Aorta (tissue), 5 donors: ENCODE measurements around the gene TCF4. TPM values are rescaled to one million over a fixed set of nuclear protein-coding genes. Genes with fewer than 3 reads are reported as not detected.
A peak's percentile ranks its signal among the peaks of the same experiment; 100 is the strongest.

Source experiments
- ATAC-seq: fragments of 200-7000 bp; cut with Tn5 transposase; one replicate; pipeline ENCODE4 v1.9.1; 2022; ENCODE audit warnings: moderate library complexity; ENCODE audit not compliant: low FRiP score
- DNase-seq, 2 donors: peaks; one replicate each; pipeline ENCODE4 v3.0.0-alpha.2; 2020
- H3K27ac ChIP-seq, 2 donors: one replicate each; pipeline ENCODE4 v1.5.1; 2013; ENCODE audit warnings: low read length in 2 of 2, mild to moderate bottlenecking in 2 of 2, moderate library complexity in 2 of 2, control low read depth in 1 of 2, inconsistent platforms in 1 of 2, low read depth in 1 of 2
- H3K27me3 ChIP-seq, 2 donors: one replicate each; pipeline ENCODE4 v1.6.1; 2013; ENCODE audit warnings: control low read depth in 1 of 2, low read length in 1 of 2, mild to moderate bottlenecking in 1 of 2, moderate library complexity in 1 of 2; ENCODE audit not compliant: insufficient read depth in 2 of 2, control insufficient read depth in 1 of 2
- H3K36me3 ChIP-seq, 2 donors: one replicate each; pipeline ENCODE4 v1.6.1; 2013; ENCODE audit warnings: control low read depth in 1 of 2, low read length in 1 of 2, mild to moderate bottlenecking in 1 of 2; ENCODE audit not compliant: insufficient read depth in 2 of 2, control insufficient read depth in 1 of 2
- H3K4me1 ChIP-seq, 2 donors: one replicate each; pipeline ENCODE4 v1.6.1; 2013; ENCODE audit warnings: low read length in 2 of 2, control low read depth in 1 of 2, mild to moderate bottlenecking in 1 of 2, moderate library complexity in 1 of 2; ENCODE audit not compliant: insufficient read depth in 2 of 2, control insufficient read depth in 1 of 2
- H3K4me3 ChIP-seq, 2 donors: one replicate each; pipeline ENCODE4 v1.5.1; 2013; ENCODE audit warnings: low read length in 2 of 2, control low read depth in 1 of 2, mild to moderate bottlenecking in 1 of 2
- H3K9me3 ChIP-seq: one replicate; pipeline ENCODE4 v1.6.1; 2013; ENCODE audit warnings: mild to moderate bottlenecking, low read length; ENCODE audit not compliant: control insufficient read depth
- WGBS, 2 donors: extraction: QIAGEN DNeasy Blood & Tissue Kit; methylation state at CpG; one replicate each; pipeline ENCODE4 v1.1.7; 2013; 5-methylcytosine and 5-hydroxymethylcytosine counted together
- intact Hi-C, 2 donors: fragments of 100-400 bp; cut with DNase I; formaldehyde crosslinking; loops; one replicate each; pipeline versions ENCODE4 v1.14.2 to v1.15.0; 2022
- polyA plus RNA-seq, 2 donors: library from polyadenylated mRNA; stranded (reverse); fragments of 200-250 nt; gene quantifications; one replicate each; pipeline ENCODE4 v1.2.3, GENCODE V29; 2013
- total RNA-seq, 2 donors: library from RNA; stranded (reverse); fragmentation: NEBNext Ultra II Directional; extraction: Animal tissue kit (Norgen Biotek cat#: 25700); gene quantifications; one replicate each; pipeline ENCODE4 v1.2.1, GENCODE V29; 2021
- donor health status: healthy with polysubstance abuse.
- donor health status: Bipolar disorder and iron deficiency.
- donor health status: DM: no; HTN: no; CAD: no.
- donor health status: DM: no; HTN: no; CAD: no.
- donor health status: DM: yes; HTN: yes; CAD: no.

The TCF4 gene
- total and polyA plus RNA-seq, 4 donors, result 11.8 to 297 (median 75.0) TPM

DNA sequence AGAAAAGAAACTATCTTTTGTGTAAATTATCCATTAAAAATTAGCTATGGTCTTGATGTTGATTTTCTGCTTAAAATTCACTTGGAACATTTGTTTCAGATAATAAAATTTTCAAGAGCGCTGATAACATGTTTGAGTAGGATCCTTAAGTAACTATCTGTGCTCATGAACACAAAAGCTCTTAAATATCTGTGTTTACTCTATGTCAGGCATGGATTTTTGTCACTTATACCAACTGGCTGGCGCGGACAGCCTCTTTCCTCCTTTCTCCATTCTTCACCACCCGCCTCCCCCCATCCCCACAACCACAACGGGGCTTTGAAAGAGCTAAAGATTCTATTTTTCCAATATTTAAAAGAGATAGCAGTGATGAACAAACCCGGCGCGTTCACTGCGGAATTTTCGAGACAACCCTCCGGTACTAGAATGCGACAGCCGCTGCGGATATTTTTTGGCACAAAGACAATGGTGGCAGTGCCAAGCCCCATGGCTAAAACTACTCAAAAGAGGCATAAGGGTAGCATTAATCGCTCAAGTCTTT, 181.5 kb downstream of the TCF4 start:
- Histone ChIP-seq H3K9me3 (no peaks in the 10 kb centered on the region), H3K36me3 (no peaks in the 10 kb centered on the region), H3K27me3 (no peaks in the 10 kb centered on the region), H3K4me1 (no peaks in the 10 kb centered on the region), H3K27ac (no peak overlapping the region), H3K4me3 (peak overlapping the region in 1 of 2 donors; percentile 24)
- intact Hi-C loops, result loop anchor here (5.0 kb wide), 2 partner anchors 169 to 181 kb away; partner anchors contain the start of gene TCF4 (in 1 of the 2)
- DNase-seq (no peak), ATAC-seq (no peak)
- WGBS, 2 donors, result 84 to 86% methylated on average over 15 of the region's 15 CpGs

DNA sequence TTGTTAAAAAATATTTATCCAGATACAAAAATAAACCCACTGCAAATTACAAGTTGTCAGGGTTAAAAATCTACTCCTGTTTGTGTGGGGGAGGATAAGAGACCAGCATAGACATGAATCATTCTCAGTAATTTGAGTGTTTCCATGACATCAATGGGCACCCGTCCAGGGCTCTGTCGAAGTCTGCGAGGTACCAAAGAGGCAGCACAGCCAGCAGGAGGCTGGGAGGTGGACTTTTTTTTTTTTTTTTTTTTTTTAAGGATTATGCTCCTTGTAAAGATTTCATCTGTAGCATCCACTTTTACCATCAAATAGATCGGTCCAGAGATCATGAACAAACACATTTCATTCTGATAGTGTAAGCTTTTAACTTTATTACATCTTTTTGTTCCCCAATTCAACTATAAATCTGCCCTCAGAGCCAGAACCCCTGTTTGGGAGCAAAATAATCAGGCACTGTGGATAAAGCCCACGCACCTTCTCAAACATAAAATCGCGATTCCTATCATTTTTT, 182.0 kb downstream of the TCF4 start:
- H3K27ac ChIP-seq, result peak overlapping the region in 1 of 2 donors; percentile 48
- no peaks in the 10 kb centered on the region for H3K27me3 ChIP-seq
- H3K4me3 ChIP-seq, result no peak overlapping the region
- H3K9me3 ChIP-seq, result no peaks in the 10 kb centered on the region
- intact Hi-C loops, result loop anchor here (5.0 kb wide), 2 partner anchors 169 to 181 kb away; partner anchors contain the start of gene TCF4 (in 1 of the 2)
- no peaks in the 10 kb centered on the region for H3K4me1 ChIP-seq
- WGBS, 2 donors, result 22 to 29% methylated on average over 7 of the region's 7 CpGs
- peak; percentile 91 for DNase-seq
- H3K36me3 ChIP-seq, result no peaks in the 10 kb centered on the region
- ATAC-seq, result peak; percentile 68

DNA sequence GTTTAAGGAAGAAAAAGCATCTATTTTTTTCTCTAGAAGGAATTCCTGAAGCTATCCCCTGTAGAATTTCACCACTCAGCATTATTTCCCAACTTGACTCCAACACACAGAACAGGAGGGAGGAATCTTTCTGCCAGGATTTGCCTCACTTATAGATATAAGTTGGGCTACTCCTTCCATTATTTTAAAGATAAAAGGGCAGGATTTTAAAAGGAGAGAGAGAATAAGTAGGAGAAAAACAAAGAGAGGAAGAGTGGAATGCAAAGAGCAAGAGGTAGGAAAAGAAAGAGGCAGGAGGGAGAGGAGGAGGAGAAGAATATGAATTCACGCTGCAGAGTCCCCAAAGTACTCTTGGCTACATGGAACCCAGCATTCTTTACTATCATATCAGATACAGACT, 182.5 kb downstream of the TCF4 start:
- intact Hi-C loops, result loop anchor here (5.0 kb wide), 2 partner anchors 168 to 182 kb away; partner anchors contain the start of gene TCF4 (in 1 of the 2)
- ATAC-seq (no peak), DNase-seq (no peak)
- 12 to 15% methylated on average over 1 of the region's 1 CpG for WGBS, 2 donors
- H3K4me3 ChIP-seq, result peak overlapping the region in 1 of 2 donors; percentile 10
- peak overlapping the region in 1 of 2 donors; percentile 48 for H3K27ac ChIP-seq
- no peaks in the 10 kb centered on the region for H3K36me3 ChIP-seq
- H3K27me3 ChIP-seq, result no peaks in the 10 kb centered on the region
- H3K4me1 ChIP-seq, result peaks cover 0 to 3% of the 10 kb centered on the region in 2 donors
- no peaks in the 10 kb centered on the region for H3K9me3 ChIP-seq

- Histone ChIP-seq H3K27ac (peak overlapping the region in 1 of 2 donors; percentile 51), H3K4me1 (peaks cover 0 to 3% of the 10 kb centered on the region in 2 donors), H3K4me3 (no peak overlapping the region), H3K36me3 (no peaks in the 10 kb centered on the region), H3K9me3 (no peaks in the 10 kb centered on the region), H3K27me3 (no peaks in the 10 kb centered on the region)
- DNase-seq (no peak), ATAC-seq (no peak)
- intact Hi-C loops, result loop anchor here (5.0 kb wide), 5 partner anchors 63 to 182 kb away; partner anchors contain the start of gene TCF4 (in 2 of the 2)
- WGBS, 2 donors, result 95 to 96% methylated on average over 8 of the region's 8 CpGs
Measured at GRCh38 chr18:55404832-55405465, 183.0 kb downstream of the TCF4 start.

GRCh38 chr18:55404136-55404830, 183.7 kb downstream of the TCF4 start:
- intact Hi-C loops, result loop anchor here (5.0 kb wide), 4 partner anchors 62 to 183 kb away; partner anchors contain the start of gene TCF4 (in 1 of the 2)
- 93 to 94% methylated on average over 5 of the region's 5 CpGs for WGBS, 2 donors
- Histone ChIP-seq H3K27me3 (no peaks in the 10 kb centered on the region), H3K4me1 (peaks cover 0 to 3% of the 10 kb centered on the region in 2 donors), H3K4me3 (no peak overlapping the region), H3K27ac (no peak overlapping the region), H3K9me3 (no peaks in the 10 kb centered on the region), H3K36me3 (no peaks in the 10 kb centered on the region)
- DNase-seq (no peak), ATAC-seq (no peak)

GRCh38 chr18:55403421-55403949, 184.5 kb downstream of the TCF4 start:
- H3K36me3 ChIP-seq, result no peaks in the 10 kb centered on the region
- intact Hi-C loops, result loop anchor here (5.0 kb wide), 4 partner anchors 61 to 184 kb away; partner anchors contain the start of gene TCF4 (in 1 of the 2)
- DNase-seq, result no peak
- no peak for ATAC-seq
- H3K9me3 ChIP-seq, result no peaks in the 10 kb centered on the region
- H3K4me3 ChIP-seq, result peak overlapping the region; percentile 60 to 87
- WGBS, 2 donors, result 22 to 23% methylated on average over 5 of the region's 5 CpGs
- H3K4me1 ChIP-seq, result peaks cover 0 to 3% of the 10 kb centered on the region in 2 donors
- no peaks in the 10 kb centered on the region for H3K27me3 ChIP-seq
- peak overlapping the region in 1 of 2 donors; percentile 74 for H3K27ac ChIP-seq

DNA sequence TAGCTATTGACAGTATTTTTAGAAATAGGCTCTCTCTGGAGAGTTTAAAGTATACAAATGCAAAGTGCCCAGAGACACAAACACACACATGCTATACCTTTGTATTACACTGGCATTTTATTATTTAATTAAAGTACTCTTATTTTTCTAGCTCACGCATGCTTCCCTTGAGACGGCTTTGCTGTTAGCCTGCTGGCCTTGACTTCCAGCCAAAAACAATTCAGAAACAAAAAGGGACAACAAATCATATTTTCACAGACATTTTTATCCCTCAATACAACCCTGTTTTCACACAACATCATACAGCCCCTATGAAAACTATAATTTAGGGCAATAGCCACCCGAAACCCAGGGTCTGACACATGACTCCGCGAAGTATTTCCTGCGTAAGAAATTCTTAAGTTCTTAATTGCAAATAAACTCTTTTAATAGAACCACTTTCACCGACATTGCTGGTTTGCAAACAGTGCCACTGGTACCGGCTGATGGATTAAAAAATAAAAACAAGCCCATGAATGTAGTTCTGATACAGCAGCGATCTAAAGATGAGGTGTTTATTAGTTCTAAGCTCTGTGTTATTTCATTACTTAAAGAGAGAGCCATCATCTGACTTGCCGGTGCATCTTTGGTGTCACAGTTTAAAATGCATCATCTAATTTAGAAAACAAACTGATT, 185.1 kb downstream of the TCF4 start:
- Histone ChIP-seq H3K36me3 (no peaks in the 10 kb centered on the region), H3K9me3 (no peaks in the 10 kb centered on the region), H3K27ac (peak overlapping the region in 1 of 2 donors; percentile 74), H3K27me3 (no peaks in the 10 kb centered on the region), H3K4me3 (peak overlapping the region; percentile 60 to 87), H3K4me1 (peaks cover 0 to 3% of the 10 kb centered on the region in 2 donors)
- ATAC-seq (no peak), DNase-seq (no peak)
- intact Hi-C loops, result loop anchor here (5.0 kb wide), 4 partner anchors 61 to 184 kb away; partner anchors contain the start of gene TCF4 (in 1 of the 2)
- WGBS, 2 donors, result 2 to 6% methylated on average over 10 of the region's 10 CpGs
